Prostate gland (tissue), 2 donors: ENCODE data around the gene CABP4. TPM values are rescaled to one million over a fixed set of nuclear protein-coding genes. Genes with fewer than 3 reads are reported as not detected.

Source experiments
- DNase-seq: peaks from one replicate; pipeline ENCODE4 v3.0.0-alpha.2; 2019; ENCODE audit warnings: low spot score
- H3K27ac ChIP-seq, 2 donors: fragments of 200-600 bp; sonication (generic); 2 replicates each; pipeline ENCODE4 v1.5.1; 2017 to 2019
- H3K27me3 ChIP-seq: fragments of 200-600 bp; sonication (generic); replicated peaks from 2 replicates; pipeline ENCODE4 v1.5.1; 2019; ENCODE audit not compliant: insufficient read depth
- H3K36me3 ChIP-seq, 2 donors: fragments of 200-600 bp; sonication (generic); 1 replicate in 1 of 2; 2 replicates in 1 of 2; pipeline versions ENCODE4 v1.5.1 to v1.8.1; 2017 to 2019
- H3K4me1 ChIP-seq: fragments of 200-600 bp; sonication (generic); replicated peaks from 2 replicates; pipeline ENCODE4 v1.5.1; 2019
- H3K4me3 ChIP-seq, 2 donors: fragments of 200-600 bp; sonication (generic); 2 replicates each; pipeline ENCODE4 v1.5.1; 2017 to 2019
- H3K9me3 ChIP-seq: fragments of 200-600 bp; sonication (generic); 2 replicates; pipeline ENCODE4 v1.5.1; 2017
- POLR2A ChIP-seq: fragments of 450-650 bp; IDR thresholded peaks from one replicate; pipeline ENCODE4 v1.6.1; 2016; ENCODE audit warnings: antibody characterized with exemption, mild to moderate bottlenecking
- POLR2AphosphoS5 ChIP-seq: sonication (generic); formaldehyde crosslinking; IDR thresholded peaks from one replicate; pipeline ENCODE4 v1.6.1; 2017; ENCODE audit warnings: antibody characterized with exemption
- WGBS: methylation state at CpG from one replicate; pipeline ENCODE4 v1.1.5; 2018; 5-methylcytosine and 5-hydroxymethylcytosine counted together
- intact Hi-C: fragments of 100-400 bp; cut with DNase I; formaldehyde crosslinking; loops from one replicate; pipeline ENCODE4 v1.14.2; 2022
- total RNA-seq, 2 donors: library from RNA; depleted of rRNA; stranded (reverse); fragments of >200 nt; gene quantifications; one replicate each; pipeline ENCODE4 v1.1.0, GENCODE V29; 2016
- TF ChIP-seq, protein P1 (sequence below), 4 experiments: fragments of 200-600 bp in 2 of 4; fragments of 450-650 bp in 2 of 4; sonication (generic) in 2 of 4; IDR thresholded peaks; 1 replicate in 3 of 4; 2 replicates in 1 of 4; pipeline ENCODE4 v1.5.1; 2016 to 2019; ENCODE audit warnings: antibody characterized with exemption in 4 of 4, mild to moderate bottlenecking in 2 of 4, moderate library complexity in 2 of 4

CABP4 gene
- total RNA-seq, 2 donors from 2014 or later = 4.3 to 6.1 TPM

DNA sequence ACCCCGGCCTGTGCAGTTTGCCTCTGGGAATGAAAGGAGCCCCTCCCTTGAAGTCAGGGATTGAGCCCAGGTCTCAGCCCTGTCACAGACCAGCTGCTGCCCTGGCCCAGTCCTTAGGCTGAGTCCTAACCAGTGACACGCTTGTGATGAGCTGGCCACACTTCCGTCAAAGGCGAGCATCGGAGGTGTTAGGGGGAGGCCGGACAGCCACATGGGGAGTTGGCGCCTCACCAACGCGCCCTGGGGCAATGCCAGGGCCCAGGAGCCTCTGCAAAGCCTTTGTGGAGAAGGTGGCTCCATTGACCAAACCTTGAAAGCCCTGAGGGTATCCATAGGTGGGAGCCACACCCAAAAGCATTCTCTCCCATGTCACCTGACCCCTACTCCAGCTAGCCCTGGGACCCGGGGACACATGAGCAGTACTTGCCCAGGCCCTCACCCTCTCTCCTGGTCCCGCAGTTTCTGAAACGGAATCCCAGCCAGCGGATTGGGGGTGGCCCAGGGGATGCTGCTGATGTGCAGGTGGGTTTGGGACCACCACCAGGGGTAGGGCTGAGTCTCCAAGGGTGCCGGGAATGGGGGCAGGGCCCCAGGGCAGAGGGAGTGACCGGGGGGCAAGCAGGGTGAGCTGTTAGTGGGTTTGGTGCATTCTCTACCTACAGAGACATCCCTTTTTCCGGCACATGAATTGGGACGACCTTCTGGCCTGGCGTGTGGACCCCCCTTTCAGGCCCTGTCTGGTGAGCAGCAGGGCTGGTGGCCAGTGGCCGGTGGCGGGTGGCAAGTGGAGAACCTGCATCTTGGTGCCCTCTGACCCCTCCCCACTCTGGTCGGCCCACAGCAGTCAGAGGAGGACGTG is 21.4 kb upstream of the CABP4 start:
- intact Hi-C loops = no loop called here
- Histone ChIP-seq H3K36me3 (peaks cover 12 to 16% of the 10 kb centered on the region in 2 donors), H3K4me3 (no peak overlapping the region), H3K9me3 (no peaks in the 10 kb centered on the region), H3K27me3 (no peaks in the 10 kb centered on the region), H3K27ac (no peak overlapping the region), H3K4me1 (peaks cover 10% of the 10 kb centered on the region)
- whole genome bisulfite sequencing = 83% methylated on average over 22 of the region's 22 CpGs
- DNase-seq = no peak
- TF ChIP-seq POLR2A (no peak), POLR2AphosphoS5 (no peak)
- TF ChIP-seq, protein P1, sequence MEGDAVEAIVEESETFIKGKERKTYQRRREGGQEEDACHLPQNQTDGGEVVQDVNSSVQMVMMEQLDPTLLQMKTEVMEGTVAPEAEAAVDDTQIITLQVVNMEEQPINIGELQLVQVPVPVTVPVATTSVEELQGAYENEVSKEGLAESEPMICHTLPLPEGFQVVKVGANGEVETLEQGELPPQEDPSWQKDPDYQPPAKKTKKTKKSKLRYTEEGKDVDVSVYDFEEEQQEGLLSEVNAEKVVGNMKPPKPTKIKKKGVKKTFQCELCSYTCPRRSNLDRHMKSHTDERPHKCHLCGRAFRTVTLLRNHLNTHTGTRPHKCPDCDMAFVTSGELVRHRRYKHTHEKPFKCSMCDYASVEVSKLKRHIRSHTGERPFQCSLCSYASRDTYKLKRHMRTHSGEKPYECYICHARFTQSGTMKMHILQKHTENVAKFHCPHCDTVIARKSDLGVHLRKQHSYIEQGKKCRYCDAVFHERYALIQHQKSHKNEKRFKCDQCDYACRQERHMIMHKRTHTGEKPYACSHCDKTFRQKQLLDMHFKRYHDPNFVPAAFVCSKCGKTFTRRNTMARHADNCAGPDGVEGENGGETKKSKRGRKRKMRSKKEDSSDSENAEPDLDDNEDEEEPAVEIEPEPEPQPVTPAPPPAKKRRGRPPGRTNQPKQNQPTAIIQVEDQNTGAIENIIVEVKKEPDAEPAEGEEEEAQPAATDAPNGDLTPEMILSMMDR (IDR thresholded peaks at IDR 0.05) = no peak

DNA sequence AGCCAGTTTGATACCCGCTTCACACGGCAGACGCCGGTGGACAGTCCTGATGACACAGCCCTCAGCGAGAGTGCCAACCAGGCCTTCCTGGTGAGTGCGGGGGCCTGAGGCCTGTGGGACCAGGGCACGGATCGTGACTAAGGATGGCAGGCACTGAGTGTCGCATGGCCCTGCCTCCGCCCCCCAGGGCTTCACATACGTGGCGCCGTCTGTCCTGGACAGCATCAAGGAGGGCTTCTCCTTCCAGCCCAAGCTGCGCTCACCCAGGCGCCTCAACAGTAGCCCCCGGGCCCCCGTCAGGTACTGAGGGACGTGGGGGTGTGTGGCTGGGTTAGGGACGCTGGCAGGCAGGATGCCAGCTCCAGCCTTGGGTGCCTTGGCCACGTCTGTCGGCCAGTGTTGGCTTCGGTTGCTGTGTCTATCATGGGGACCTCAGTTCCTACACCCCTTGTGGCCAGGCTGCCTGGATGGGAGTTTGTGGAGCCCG is 20.7 kb upstream of the CABP4 start:
- TF ChIP-seq POLR2A (no peak), POLR2AphosphoS5 (no peak)
- TF ChIP-seq, protein P1 (IDR thresholded peaks at IDR 0.05) = no peak
- peaks cover 5% of the 10 kb centered on the region for H3K4me1 ChIP-seq
- DNase-seq = no peak
- no peaks in the 10 kb centered on the region for H3K9me3 ChIP-seq
- peaks cover 12 to 16% of the 10 kb centered on the region in 2 donors for H3K36me3 ChIP-seq
- no peaks in the 10 kb centered on the region for H3K27me3 ChIP-seq
- H3K27ac ChIP-seq = no peak overlapping the region
- 80% methylated on average over 16 of the region's 23 CpGs for WGBS
- no peak overlapping the region for H3K4me3 ChIP-seq
- intact Hi-C loops = no loop called here

DNA sequence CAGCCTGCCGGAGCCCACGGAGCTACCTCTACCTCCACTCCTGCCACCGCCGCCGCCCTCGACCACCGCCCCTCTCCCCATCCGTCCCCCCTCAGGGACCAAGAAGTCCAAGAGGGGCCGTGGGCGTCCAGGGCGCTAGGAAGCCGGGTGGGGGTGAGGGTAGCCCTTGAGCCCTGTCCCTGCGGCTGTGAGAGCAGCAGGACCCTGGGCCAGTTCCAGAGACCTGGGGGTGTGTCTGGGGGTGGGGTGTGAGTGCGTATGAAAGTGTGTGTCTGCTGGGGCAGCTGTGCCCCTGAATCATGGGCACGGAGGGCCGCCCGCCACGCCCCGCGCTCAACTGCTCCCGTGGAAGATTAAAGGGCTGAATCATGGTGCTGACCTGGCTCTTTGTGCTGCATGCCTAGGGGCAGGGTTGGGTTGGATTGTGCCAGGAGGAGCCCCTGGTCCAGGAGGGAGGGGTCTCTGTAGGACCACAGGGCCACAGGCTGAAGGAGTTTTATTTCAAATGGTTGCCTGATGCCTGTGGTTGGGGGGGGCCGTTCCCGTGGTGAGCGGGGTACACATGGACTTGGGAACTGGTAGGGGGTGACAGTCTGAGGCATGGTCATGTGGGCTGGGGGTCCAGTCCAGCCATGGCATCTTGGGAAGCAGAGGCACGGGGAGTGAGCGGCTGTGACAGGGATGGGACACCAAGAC is 20.0 kb upstream of the CABP4 start:
- 79% methylated on average over 26 of the region's 26 CpGs for WGBS
- TF ChIP-seq, protein P1 (IDR thresholded peaks at IDR 0.05) = no peak
- TF ChIP-seq POLR2A = no peak
- TF ChIP-seq POLR2AphosphoS5 = no peak
- no peaks in the 10 kb centered on the region for H3K27me3 ChIP-seq
- DNase-seq = no peak
- H3K4me1 ChIP-seq = no peaks in the 10 kb centered on the region
- peaks cover 12 to 16% of the 10 kb centered on the region in 2 donors for H3K36me3 ChIP-seq
- no peak overlapping the region for H3K4me3 ChIP-seq
- H3K27ac ChIP-seq = no peak overlapping the region
- H3K9me3 ChIP-seq = no peaks in the 10 kb centered on the region
- intact Hi-C loops = no loop called here

DNA sequence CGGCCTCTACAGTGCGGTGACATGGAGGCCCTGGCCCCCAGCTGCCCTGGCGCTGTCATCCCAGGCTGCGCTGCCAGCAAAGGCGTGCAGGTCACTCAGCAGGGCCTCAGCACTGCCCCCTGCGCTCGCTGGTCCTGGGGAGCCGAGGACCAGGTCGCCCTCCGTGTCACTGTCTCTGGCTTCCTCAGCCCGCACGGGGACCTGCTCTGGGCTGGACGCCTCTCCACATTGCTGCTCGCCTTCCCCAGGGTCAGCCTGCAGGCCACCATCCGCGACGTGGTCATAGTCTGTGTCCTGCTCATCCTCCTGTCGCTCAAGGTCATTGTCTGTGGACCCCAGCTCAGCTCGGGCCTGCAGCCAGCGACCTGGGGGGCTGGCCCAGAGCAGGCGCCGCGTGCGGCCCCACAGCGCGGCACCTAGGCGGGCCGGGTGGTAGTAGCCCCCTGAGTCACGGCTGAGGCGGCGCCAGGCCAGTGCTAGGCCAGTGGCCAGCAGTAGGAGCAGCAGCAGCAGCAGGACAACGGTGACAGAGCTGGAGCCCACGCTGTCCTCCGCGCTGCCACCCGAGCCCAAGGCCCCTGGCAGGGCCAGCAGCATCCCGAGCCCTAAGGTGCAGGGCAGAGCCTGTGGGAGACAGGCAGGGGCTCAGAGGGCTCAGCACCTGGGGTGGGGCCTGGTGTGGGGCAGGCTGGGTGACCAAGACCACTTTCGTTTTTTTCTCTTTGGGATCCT is 19.3 kb upstream of the CABP4 start:
- H3K9me3 ChIP-seq = no peaks in the 10 kb centered on the region
- H3K4me3 ChIP-seq = no peak overlapping the region
- H3K27me3 ChIP-seq = no peaks in the 10 kb centered on the region
- TF ChIP-seq POLR2A = no peak
- no peak for TF ChIP-seq POLR2AphosphoS5
- TF ChIP-seq, protein P1 (IDR thresholded peaks at IDR 0.05) = no peak
- WGBS = 85% methylated on average over 34 of the region's 38 CpGs
- peaks cover 12 to 16% of the 10 kb centered on the region in 2 donors for H3K36me3 ChIP-seq
- no peak for DNase-seq
- H3K27ac ChIP-seq = no peak overlapping the region
- peaks cover 1% of the 10 kb centered on the region for H3K4me1 ChIP-seq
- intact Hi-C loops = no loop called here
